PC-3 (cell line): ENCODE measurements around the gene CLCN4. TPM values are rescaled to one million over a fixed set of nuclear protein-coding genes. Genes with fewer than 3 reads are reported as not detected.

Source experiments
- ATAC-seq: fragments of 200-7000 bp; cut with Tn5 transposase; 2 replicates; pipeline ENCODE4 v1.9.1; 2020; ENCODE audit warnings: mild to moderate bottlenecking, moderate library complexity
- BruUV-seq: library from RNA; stranded (reverse); fragments of 400-500 nt; replicated peaks from 2 replicates; lab custom pipeline; 2021; lab: Mats Ljungman, UMichigan
- CTCF ChIA-PET: fragments of 300-600 bp; sonication (Branson Sonifier 250); formaldehyde crosslinking; loops from one replicate; lab custom pipeline; 2022; ENCODE audit warnings: antibody characterized with exemption; lab: Charles Lee
- POLR2A ChIA-PET: fragments of 300-600 bp; sonication (Branson Sonifier 250); formaldehyde crosslinking; loops from one replicate; lab custom pipeline; 2022; ENCODE audit warnings: antibody characterized with exemption; ENCODE audit not compliant: unreplicated experiment; lab: Charles Lee
- DNase-seq: peaks from one replicate; pipeline ENCODE4 v3.0.0-alpha.2; 2015
- H2AFZ ChIP-seq: fragments of 300-600 bp; sonication (generic); 2 replicates; pipeline ENCODE4 v1.6.0; 2016; ENCODE audit warnings: antibody characterized with exemption, low read length
- H3F3A ChIP-seq: fragments of 300-600 bp; sonication (generic); one replicate; pipeline ENCODE4 v1.6.0; 2017; ENCODE audit warnings: antibody characterized with exemption, low read length, control low read depth, mild to moderate bottlenecking; ENCODE audit not compliant: unreplicated experiment
- H3K27ac ChIP-seq: fragments of 300-600 bp; sonication (generic); 2 replicates; pipeline ENCODE4 v1.5.1; 2016; ENCODE audit warnings: mild to moderate bottlenecking, low read length
- H3K27me3 ChIP-seq: fragments of 300-600 bp; sonication (generic); 2 replicates; pipeline ENCODE4 v1.6.1; 2016; ENCODE audit warnings: low read length, mixed read lengths
- H3K36me3 ChIP-seq: fragments of 300-600 bp; sonication (generic); 2 replicates; pipeline ENCODE4 v1.6.1; 2016; ENCODE audit warnings: low read depth, mixed run types, low read length, mixed read lengths
- H3K4me1 ChIP-seq: fragments of 300-600 bp; sonication (generic); 2 replicates; pipeline ENCODE4 v1.5.1; 2016; ENCODE audit warnings: low read length; ENCODE audit not compliant: insufficient read depth
- H3K4me2 ChIP-seq: fragments of 300-600 bp; sonication (generic); 2 replicates; pipeline ENCODE4 v1.6.0; 2016; ENCODE audit warnings: low read length
- H3K4me3 ChIP-seq: fragments of 300-600 bp; sonication (generic); 2 replicates; pipeline ENCODE4 v1.5.1; 2016; ENCODE audit warnings: mild to moderate bottlenecking, low read length, mixed read lengths
- H3K79me2 ChIP-seq: fragments of 300-600 bp; sonication (generic); 2 replicates; pipeline ENCODE4 v1.6.1; 2017; ENCODE audit warnings: low read length, mixed read lengths
- H3K9ac ChIP-seq: fragments of 300-600 bp; sonication (generic); 2 replicates; pipeline ENCODE4 v1.6.0; 2016; ENCODE audit warnings: mild to moderate bottlenecking, low read length
- H3K9me2 ChIP-seq: fragments of 300-600 bp; sonication (generic); replicated peaks from 2 replicates; pipeline ENCODE4 v1.6.1; 2016; ENCODE audit warnings: mixed run types, low read length, mixed read lengths
- H3K9me3 ChIP-seq: fragments of 300-600 bp; sonication (generic); 2 replicates; pipeline ENCODE4 v1.6.1; 2016; ENCODE audit warnings: low read length, mixed read lengths
- H4K20me1 ChIP-seq: fragments of 300-600 bp; sonication (generic); 2 replicates; pipeline ENCODE4 v1.6.1; 2016; ENCODE audit warnings: low read length, mixed read lengths
- CTCF ChIP-seq: fragments of 300-600 bp; sonication (generic); conservative IDR thresholded peaks from 2 replicates; pipeline ENCODE4 v1.5.1; 2017; ENCODE audit warnings: antibody characterized with exemption, low read depth, mild to moderate bottlenecking, low read length
- EZH2 ChIP-seq: fragments of 300-600 bp; sonication (generic); IDR thresholded peaks from one replicate; pipeline ENCODE4 v1.6.1; 2017; ENCODE audit warnings: antibody characterized with exemption, mild to moderate bottlenecking, low read length; ENCODE audit not compliant: unreplicated experiment
- EZH2phosphoT487 ChIP-seq: fragments of 300-600 bp; sonication (generic); IDR thresholded peaks from 2 replicates; pipeline ENCODE4 v1.6.1; 2018; ENCODE audit warnings: mild to moderate bottlenecking, antibody characterized with exemption, low read length, borderline replicate concordance
- intact Hi-C: fragments of 100-400 bp; cut with micrococcal nuclease; formaldehyde crosslinking; loops from 2 replicates; pipeline ENCODE4 v1.9.0; 2023
- total RNA-seq: library from RNA; depleted of rRNA; stranded (reverse); fragments of >200 nt; gene quantifications from 2 replicates; pipeline ENCODE4 v1.2.3, GENCODE V29; 2014

CLCN4 gene
- total RNA-seq, 1 experiment from 2014 or later = 13.7 TPM

GRCh38 chrX:10166248-10166716 lies 9.5 kb downstream of the CLCN4 start:
- Histone ChIP-seq H3K4me1 (no peaks in the 10 kb centered on the region), H3K9me3 (no peaks in the 10 kb centered on the region), H3K79me2 (no peaks in the 10 kb centered on the region), H3K9ac (no peak overlapping the region), H3K27ac (no peak overlapping the region), H3F3A (no peaks in the 10 kb centered on the region), H3K9me2 (no peaks in the 10 kb centered on the region), H4K20me1 (no peaks in the 10 kb centered on the region), H3K4me2 (no peak overlapping the region), H3K27me3 (no peaks in the 10 kb centered on the region), H2AFZ (no peak overlapping the region), H3K36me3 (no peaks in the 10 kb centered on the region), H3K4me3 (no peak overlapping the region)
- no peak for TF ChIP-seq EZH2phosphoT487
- no peak for TF ChIP-seq CTCF
- TF ChIP-seq EZH2 = no peak
- intact Hi-C loops = no loop called here
- BruUV-seq = no TSS peak
- CTCF ChIA-PET = no interaction called here
- ATAC-seq = no peak
- POLR2A ChIA-PET = no interaction called here
- DNase-seq = no peak

- intact Hi-C loops = no loop called here
- H3K4me3 ChIP-seq = no peak overlapping the region
- H3K9ac ChIP-seq = no peak overlapping the region
- no peaks in the 10 kb centered on the region for H4K20me1 ChIP-seq
- ChIA-PET CTCF (no interaction called here), POLR2A (no interaction called here)
- no peak for ATAC-seq
- H3K27ac ChIP-seq = no peak overlapping the region
- no peak overlapping the region for H2AFZ ChIP-seq
- H3K4me2 ChIP-seq = no peak overlapping the region
- H3K4me1 ChIP-seq = no peaks in the 10 kb centered on the region
- H3K79me2 ChIP-seq = no peaks in the 10 kb centered on the region
- TF ChIP-seq CTCF = no peak
- H3F3A ChIP-seq = no peaks in the 10 kb centered on the region
- no peaks in the 10 kb centered on the region for H3K27me3 ChIP-seq
- H3K9me2 ChIP-seq = no peaks in the 10 kb centered on the region
- no TSS peak for BruUV-seq
- no peaks in the 10 kb centered on the region for H3K36me3 ChIP-seq
- no peak for DNase-seq
- no peaks in the 10 kb centered on the region for H3K9me3 ChIP-seq
Observed at GRCh38 chrX:10166731-10167151, 10.0 kb downstream of the CLCN4 start.

GRCh38 chrX:10167573-10167972 lies 10.8 kb downstream of the CLCN4 start:
- CTCF ChIA-PET = no interaction called here
- no peaks in the 10 kb centered on the region for H3K9me3 ChIP-seq

More at GRCh38 chrX:10167573-10167972, 10.8 kb downstream of the CLCN4 start:
- Histone ChIP-seq H3K9me2 (no peaks in the 10 kb centered on the region), H3K9ac (no peak overlapping the region), H2AFZ (no peak overlapping the region), H3K27me3 (no peaks in the 10 kb centered on the region), H3K36me3 (no peaks in the 10 kb centered on the region), H3K79me2 (no peaks in the 10 kb centered on the region), H3K4me1 (no peaks in the 10 kb centered on the region), H4K20me1 (no peaks in the 10 kb centered on the region), H3K4me2 (no peak overlapping the region), H3F3A (no peaks in the 10 kb centered on the region), H3K4me3 (no peak overlapping the region), H3K27ac (no peak overlapping the region)
- no peak for TF ChIP-seq EZH2
- no peak for TF ChIP-seq CTCF
- no peak for TF ChIP-seq EZH2phosphoT487
- ATAC-seq (no peak), DNase-seq (no peak)
- POLR2A ChIA-PET = no interaction called here
- no TSS peak for BruUV-seq
- intact Hi-C loops = no loop called here
